Medulla oblongata (tissue), 1 donor: Measurements from ENCODE around the gene GABRR3.
A peak's percentile ranks its signal among the peaks of the same experiment; 100 is the strongest.

Source experiments
- DNase-seq: peaks from one replicate; pipeline ENCODE4 v3.0.0-alpha.2; 2015; ENCODE audit errors: extremely low spot score

Gene GABRR3

DNA sequence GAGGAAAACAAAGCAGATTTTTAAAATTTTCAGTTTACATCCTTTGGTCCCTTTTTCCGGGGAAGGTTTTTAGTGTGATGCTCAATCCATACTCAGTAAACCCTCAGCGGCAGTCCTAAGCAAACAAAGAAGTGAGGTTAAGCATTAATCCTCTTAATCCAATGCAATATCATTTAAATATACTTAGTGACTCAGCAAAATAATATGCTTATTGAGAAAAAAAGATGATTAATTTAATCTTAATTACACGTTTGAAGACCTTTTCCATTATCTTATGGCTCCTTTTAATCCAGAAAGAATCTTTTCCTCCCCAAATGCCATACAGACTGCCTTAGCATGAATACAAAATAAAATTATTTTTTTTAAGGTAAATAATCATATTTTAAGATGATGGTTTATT lies at the start of gene GABRR3:
GABRR3 (minus strand) TSS at position 108 of the 400 bp plus-strand sequence. CDS start 328 bp downstream, outside the sequence.
- DNase-seq: no peak

DNA sequence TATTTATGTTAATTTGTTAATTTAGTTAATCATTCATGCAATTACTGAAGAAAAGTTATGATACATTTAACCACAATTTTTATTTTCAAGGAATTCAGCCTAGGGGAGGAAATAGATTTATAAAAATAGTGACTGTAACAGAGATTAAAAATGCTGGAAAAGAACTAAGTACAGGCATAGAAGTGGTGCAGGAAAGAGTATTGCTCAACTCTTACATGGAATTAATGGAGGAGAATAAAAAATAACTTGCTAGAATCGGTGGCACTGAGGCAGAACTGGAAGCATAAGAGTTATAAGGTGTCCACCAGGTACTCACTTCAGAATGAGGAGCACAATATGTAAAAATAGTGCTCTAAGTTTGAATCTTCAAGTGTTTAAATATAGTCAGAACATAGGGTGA lies 38.4 kb upstream of the GABRR3 start:
- no peak for DNase-seq

DNA sequence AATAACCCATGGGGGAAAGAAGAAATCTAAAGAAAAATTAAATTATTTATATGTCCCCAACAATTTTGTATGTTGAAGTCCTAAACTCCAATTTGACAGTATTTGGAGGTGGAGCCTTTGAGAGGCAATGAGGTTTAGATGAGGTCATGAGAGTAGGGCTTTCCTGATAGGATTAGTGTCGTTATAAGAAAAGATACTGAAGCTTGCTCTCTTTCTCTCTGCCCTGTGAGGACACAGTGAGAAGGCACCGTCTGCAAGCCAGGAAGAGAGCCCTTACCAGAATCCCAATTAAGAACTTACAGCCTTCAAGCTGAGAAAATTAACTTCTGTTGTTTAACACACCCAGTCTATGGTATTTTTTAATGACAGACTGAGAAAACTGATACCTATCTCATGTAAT lies 35.7 kb upstream of the GABRR3 start:
- DNase-seq: no peak

DNA sequence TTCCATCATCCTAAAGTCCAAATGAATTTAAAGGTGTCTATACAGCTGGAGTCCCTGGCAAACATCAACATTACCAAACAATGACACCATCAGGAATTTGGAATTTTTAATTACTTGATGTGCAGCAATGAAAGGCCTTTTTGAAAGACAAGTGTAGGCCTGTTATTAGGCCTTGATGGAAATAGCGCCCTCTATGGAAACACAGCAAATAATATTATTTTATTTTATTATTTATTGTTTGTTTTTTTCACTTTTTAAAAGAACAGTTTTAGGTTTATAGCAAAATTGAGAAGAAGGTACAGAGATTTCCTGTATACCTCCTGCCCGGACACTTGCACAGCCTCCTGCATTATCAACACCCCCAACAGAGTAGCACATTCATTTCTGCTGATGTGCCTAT lies 33.7 kb upstream of the GABRR3 start:
- DNase-seq: no peak

DNA sequence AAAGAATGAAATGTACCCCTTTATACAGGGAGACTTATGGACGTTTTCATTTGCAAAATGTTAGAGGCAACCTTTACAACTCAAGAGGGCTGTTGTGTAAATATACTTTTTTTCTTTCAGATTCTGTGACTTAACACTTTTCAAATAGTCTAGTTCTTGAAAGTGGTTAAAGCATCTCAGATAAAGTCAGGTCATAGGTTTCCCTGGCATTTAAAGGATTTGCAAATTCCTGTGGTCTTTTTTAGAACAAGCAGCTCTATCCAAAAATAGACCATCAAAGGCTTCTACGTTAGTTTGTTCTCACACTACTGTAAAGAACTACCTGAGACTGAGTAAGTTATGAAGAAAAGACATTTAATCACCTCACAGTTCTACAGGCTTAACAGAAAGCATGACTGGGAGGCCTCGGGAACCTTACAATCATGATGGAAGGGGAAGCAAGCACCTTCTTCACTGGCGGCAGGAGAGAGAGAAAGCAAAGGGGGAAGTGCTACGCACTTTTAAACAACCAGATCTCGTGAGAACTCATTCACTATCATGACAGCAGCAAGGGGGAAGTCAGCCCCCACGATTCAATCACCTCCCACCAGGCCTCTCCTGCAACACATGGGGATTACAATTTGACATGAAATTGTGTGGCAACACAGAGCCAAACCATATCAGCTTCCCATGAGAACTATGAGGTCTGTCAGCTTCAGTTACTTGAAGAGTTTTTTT lies 23.3 kb upstream of the GABRR3 start:
- no peak for DNase-seq

DNA sequence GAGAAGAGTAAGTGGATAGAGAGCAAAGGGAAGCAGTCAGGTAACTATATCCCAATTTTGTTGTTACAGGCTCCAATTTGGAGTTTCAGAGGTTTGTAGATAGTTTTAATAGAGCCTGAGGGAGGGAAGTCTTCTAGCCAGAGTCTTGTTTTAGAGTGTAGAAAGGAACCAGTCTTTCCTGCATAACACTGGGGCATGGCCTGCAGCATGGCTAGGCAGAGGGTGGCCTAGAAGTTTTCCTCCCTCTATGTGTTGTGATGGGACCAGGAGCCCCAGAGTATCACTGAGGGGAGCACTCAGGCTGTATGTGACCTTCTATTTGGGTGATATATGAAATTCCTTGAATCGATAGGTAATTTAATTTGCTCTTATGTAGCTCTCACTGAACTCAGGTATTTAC lies 22.5 kb upstream of the GABRR3 start:
- DNase-seq: no peak

DNA sequence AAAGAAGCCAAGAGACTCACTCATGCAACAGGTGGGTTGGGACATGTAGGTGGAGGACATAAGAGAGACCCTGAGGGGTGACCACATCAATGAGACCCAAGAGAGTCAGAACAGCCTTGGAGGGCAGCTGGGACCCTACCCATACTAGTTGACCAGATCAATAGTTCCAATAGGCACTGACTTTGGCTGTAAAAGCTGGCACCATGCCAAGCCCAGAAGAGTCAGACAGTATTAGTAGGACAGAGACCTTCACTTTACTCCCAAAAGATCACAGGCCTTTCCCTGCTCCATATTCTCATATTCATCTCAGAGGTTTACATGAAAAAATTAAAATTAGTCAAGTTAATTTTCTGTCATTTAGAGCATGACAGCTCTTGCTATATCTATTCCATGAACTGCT lies 20.9 kb upstream of the GABRR3 start:
- no peak for DNase-seq

DNA sequence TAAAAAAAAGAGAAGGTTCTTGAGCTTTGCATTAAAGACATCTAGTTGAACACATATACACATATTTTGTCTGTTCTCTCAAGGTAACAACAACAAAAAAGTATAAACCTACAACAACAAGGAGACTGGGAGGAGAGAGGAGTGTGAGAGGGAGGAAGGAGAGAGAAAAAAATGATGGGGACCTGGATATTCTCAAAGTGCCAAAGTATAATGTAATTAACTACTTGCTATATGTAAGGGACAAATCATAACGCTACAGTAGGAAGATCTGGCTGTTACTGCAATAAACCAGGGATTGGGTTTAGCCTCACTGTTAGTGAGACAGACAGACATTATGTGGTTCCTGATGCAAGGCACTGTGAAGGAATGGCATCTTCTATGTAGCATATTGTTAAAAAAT lies 14.2 kb upstream of the GABRR3 start:
- no peak for DNase-seq

DNA sequence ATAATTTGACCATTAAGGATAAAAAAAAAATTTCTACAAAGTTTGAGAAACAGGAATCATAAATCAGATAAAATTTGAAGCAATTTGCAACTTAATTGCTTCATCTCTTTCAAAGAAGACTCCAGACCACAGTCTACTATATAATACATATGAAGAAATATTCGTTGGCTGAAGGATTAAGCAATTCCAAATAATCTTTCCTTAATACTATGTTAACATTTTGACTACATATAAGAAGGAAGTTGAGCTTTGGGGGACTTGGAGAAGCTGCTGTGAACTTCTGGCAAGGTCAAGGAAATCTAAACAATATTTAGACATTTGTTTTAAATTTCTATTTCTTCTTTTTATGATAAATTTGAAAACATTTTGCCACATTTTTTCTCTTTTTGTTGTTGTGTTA lies 13.5 kb upstream of the GABRR3 start:
- DNase-seq: no peak

DNA sequence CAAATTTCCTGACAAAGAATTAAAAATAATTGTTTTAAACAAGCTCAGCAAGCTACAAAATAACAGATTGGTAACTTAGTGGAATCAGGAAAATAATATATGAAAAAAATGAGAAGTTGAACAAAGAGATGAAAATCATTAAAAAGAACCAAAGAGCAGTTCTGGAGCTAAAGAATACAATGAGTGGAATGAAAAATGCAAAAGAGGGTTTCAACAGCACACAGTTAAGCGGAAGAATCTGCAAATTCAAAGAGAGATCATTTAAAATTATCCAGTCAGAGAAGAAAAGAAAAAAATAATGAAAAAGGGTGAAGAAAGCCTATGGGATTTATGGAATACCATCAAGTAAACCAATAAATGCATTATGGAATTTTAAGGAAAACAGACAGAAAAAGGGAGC lies 6.2 kb upstream of the GABRR3 start:
- DNase-seq: no peak

DNA sequence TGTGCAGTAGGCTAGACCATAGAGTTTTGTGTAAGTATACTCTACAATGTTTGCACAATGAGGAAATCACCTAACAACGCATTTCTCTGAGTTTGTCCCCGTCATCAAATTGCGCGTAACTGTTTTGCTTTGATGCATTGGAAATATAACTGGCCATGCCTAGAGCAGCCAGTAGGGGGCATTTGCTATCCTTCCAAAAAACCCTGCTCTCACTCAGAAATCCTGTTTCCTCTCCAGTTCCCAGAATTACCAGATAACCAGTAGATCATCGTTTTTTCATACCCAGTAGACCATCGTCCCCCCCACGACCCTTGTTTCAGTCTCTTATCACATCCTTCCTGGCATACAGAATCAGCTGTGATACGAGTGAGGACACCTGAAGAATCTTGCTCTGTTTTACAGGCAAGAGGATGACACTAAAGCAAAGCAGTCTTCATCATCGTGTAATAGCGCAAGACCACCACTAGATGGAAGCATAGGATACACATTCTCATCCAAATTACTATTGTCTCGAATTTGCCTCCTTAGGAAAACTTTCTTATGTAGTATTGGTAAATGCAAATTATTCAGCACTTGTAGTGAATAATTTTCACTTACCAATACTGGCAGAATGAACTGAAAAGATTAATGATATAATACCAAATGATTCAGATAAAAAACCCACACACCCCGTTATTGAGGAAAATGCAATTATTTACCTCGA lies 4.4 kb upstream of the GABRR3 start:
- DNase-seq: peak; percentile 94

DNA sequence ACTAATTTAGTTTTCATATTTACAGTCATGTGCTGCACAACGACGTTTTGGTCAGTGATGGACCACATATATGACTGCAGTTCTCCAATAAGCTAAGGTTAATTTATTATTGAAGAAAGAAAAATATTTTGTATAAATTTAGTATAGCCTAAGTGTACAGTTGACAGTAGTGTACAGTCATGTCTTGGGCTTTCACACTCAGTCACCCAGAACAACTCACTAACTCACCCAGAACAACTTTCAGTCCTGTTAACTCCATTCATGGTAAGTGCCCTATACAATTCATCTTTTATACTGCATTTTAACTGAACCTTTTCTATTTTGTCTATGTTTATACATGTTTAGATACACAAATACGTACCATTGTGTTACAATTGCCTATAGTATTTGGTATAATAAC lies 3.8 kb upstream of the GABRR3 start:
- no peak for DNase-seq

DNA sequence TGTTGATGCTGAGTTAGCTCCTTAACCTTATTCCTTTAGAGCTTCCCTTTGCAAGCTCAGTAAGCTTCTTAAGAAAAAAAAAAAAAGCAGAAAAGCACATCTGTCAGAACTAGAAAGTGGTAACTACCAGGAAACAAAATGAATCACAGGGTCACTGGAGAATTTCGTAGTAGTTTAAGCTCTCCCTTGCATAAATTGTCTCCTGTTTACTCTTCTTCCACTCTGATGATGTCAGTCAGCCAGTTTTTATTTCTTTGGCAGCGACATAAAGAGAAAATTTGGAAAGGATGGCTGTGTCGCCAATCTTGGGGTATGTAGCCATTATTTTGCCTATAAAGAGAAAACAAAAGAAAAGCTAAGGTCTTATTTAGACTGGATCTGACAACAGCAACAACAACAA lies 3.2 kb upstream of the GABRR3 start:
- peak; percentile 15 for DNase-seq

DNA sequence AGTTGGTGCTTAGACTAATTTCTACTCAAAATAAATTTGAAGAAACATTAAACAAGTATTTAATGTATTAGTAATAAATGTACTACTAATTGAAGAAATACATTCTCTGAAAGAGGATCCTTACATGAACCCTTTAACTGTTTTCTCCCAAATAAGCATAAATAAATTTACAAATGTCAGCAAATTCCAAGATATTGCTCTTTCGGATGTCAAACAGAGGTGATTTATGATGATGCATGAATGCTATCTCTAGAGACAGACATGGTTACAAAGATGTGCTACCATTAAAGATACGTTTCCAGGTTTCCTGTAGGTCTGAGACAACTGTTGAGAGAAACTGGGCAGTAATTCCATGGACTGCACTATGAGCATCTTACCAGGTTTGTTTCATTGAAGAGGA lies 629 bp downstream of the GABRR3 start:
- DNase-seq: no peak

DNA sequence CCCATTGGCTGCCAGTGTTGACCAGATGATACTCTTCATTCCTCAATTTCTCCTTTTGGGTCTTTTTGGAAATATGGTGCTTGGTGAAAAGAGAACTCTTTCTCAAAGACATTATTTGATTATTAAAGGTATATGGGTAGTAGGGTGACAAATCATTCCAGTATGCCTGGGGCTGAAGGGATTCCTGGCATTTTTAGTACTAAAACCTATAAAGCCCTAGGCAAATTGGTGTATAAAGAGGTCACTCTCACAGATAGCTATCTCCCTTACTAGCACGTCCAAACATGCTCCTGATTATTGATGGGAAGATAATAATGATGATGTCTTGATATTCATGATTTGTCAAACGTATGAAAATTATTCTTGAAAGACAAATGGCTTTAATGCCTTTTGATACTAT lies 1.1 kb downstream of the GABRR3 start:
- DNase-seq: no peak

DNA sequence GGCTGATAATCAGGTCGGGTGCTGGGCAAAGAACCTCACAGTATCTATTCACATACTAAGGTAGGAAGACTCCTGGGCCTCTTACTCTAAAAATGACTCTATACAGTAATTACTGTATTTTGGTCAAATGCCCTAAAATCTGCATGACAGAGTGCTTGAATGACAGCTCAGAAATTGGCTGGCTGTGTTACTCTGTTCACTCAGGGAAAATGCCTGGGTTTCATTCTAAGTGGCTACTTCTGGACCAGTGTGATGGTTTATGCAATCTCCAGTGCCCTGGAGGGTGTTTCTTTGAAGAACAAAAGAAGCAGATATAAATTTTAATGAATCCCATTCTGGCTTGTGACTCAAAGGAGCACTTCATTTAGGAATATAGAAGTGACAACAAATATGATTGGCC lies 2.2 kb downstream of the GABRR3 start:
- DNase-seq: no peak

DNA sequence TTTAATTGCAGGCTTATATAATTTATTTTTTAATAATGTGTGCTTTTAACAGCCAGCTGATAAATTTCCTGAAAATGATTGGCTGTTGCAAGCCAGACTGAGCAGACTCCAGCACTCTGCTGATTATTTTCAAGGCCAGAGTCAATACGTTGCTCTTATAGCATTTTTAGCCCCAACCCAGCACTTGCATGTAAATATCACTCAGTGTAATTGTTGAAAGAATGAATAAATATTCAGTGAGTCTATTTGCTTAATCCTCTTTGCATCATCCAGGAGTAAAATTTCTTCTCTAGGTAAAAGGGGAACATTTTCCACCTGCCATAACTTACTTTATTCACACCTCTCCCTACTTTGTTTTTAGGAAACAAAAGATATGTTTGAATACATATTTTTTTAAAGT lies 2.9 kb downstream of the GABRR3 start:
- DNase-seq: no peak

DNA sequence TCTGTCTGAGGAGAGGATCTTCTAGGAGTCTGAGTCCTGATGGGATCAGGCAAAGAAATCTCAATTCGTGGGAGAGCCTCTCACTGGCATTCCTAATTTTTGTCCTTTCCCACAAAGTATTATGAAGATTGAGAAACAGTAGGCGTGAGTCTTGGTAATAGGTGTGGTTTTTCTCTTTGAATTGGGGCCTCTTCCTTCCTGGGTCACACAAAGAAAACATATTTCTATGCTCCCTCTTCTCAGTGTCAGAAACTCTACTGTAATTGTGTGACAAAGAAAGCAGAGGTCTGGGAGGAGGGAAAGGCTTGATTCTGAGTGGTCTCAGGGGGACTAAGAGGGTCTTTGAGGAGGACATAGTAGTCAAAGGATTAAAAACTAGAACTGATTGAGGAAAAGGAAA lies 6.0 kb downstream of the GABRR3 start:
- DNase-seq: no peak

DNA sequence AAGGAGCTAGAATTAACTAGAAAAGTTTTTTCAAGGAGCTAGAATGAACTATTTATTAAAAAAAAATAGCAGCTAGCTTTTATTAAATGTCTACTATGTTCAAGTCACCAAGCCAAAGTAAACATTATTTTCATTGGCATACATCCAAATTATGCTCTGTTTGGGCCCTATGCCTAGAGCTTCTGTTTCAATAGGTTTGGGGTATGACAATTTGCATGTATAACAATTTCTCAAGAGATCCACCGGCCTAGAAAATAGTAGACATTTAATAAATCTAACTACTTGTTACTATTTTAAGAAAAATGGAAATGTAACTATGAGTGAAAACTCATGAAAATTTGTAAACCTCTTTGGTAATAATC lies 8.0 kb downstream of the GABRR3 start:
- no peak for DNase-seq

DNA sequence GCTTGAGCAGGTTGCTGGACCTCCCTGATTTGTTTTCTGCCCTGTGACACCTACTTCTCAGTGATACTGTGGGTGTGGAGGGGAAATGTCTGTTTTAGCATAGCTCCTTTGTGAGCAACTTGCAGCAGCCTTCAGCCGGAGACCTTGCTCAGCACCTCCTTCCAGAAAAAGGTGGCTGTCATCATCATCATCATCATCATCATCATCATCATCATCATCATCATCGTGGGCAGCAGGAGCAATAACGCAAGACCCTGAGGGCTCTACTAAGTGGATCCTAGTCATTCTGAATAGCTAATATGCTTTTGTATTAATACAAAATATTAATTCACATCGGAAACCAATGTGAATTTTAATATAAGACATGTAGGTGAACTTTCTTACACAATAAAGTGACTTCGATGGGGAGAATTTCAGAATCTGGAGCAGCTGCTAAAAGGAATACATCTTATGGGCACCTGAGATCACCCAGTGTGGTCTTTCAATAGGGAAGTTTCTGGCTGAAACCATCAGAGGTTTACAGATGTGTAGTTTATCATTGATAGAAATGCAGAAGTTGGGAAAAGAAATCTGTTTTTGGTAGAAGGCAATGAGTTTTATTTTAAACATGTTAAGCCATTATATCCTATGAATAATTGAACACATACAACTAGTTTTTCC lies 8.6 kb downstream of the GABRR3 start:
- no peak for DNase-seq

DNA sequence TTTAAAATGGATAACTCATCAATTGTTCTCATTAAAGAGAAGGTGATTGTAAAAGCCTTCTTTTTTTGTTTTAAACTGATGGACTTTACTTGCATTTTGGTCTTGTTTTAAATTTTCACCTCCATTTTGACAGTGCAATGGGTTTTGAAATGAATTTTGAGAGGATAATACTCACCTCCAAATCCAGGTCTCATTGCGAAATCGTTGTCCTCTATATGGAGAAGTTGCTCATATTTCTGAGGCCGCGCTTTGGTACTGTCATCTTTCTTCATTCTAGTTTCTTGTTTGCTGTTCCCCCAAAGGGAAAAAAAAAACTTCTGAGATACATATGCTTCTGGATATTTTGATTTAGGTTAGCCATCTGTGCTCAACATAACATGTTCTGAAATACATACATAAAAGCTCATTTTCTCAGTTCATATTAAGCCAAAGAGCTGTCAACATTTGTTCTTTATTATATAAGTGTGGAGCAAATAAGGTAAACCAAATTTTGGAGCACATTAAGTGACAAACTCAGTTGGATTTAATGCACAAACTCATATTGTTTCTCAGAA lies 9.6 kb downstream of the GABRR3 start:
- no peak for DNase-seq

DNA sequence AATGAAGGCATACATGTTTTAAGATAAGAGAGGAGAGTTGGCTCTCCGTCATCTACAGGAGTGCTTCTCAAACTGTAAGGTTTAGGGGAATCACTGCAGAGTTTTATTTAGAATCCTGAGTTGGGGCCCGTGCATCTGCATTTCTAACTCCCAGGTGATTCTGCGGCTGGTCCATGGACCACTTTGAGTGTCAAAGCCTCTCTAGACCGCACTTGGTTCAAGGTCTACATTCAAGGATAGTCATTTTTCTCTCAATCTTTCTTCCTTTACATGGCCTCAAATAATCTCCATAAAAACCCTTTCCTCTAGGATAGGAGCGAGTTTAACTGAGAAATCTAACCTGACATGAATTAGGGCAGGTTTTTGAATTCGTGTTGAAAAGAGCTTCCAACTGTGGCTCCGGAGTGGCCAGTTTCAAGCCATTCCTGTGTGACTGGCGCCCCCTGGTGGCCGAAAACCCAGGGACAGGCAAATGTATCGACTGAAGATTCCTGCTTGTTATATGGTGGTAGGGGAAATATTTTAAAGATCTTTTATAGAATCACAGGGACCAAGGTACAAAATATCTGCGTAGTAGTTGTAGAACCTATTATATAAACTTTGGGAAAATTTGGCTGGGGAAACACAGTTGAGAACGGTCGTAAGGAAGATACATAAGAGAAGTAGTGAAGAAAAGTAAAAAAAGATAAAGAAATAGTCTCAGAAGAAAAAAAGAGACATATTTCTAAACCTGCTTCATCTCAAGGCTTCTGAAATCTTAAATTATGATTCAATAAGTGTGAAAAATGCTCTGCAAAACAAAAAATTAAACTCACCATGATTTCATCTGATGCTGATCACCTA lies 11.9 kb downstream of the GABRR3 start:
- peak; percentile 91 for DNase-seq
